Endothelial cell (in vitro differentiated cells): ENCODE measurements around the gene ATP8A2. TPM values are rescaled to one million over a fixed set of nuclear protein-coding genes. Genes with fewer than 3 reads are reported as not detected.

Experiments used
- DNase-seq: peaks from one replicate; pipeline ENCODE4 v3.0.0; 2021; ENCODE audit warnings: low spot score
- H3K27ac Mint-ChIP-seq: one replicate; pipeline ENCODE4 v1.8.0; 2021; ENCODE audit warnings: mixed read lengths, inconsistent platforms; ENCODE audit not compliant: unreplicated experiment
- H3K27me3 Mint-ChIP-seq: one replicate; pipeline ENCODE4 v1.8.0; 2021; ENCODE audit warnings: mild to moderate bottlenecking, moderate library complexity, mixed read lengths, inconsistent platforms; ENCODE audit not compliant: unreplicated experiment
- H3K36me3 Mint-ChIP-seq: one replicate; pipeline ENCODE4 v1.8.0; 2021; ENCODE audit warnings: mild to moderate bottlenecking, low read depth, mixed read lengths, inconsistent platforms; ENCODE audit not compliant: unreplicated experiment
- H3K4me1 Mint-ChIP-seq: one replicate; pipeline ENCODE4 v1.8.0; 2021; ENCODE audit warnings: mild to moderate bottlenecking, mixed read lengths, inconsistent platforms; ENCODE audit not compliant: unreplicated experiment
- H3K4me3 Mint-ChIP-seq: one replicate; pipeline ENCODE4 v1.8.0; 2021; ENCODE audit warnings: mild to moderate bottlenecking, mixed read lengths, inconsistent platforms; ENCODE audit not compliant: unreplicated experiment
- H3K9me3 Mint-ChIP-seq: one replicate; pipeline ENCODE4 v1.8.0; 2021; ENCODE audit warnings: mixed read lengths, inconsistent platforms; ENCODE audit not compliant: unreplicated experiment
- total RNA-seq: library from RNA; stranded (reverse); fragmentation: NEBNext Ultra II Directional; extraction: Animal tissue kit (Norgen Biotek cat#: 25700); gene quantifications from one replicate; pipeline ENCODE4 v1.2.1, GENCODE V29; 2021; ENCODE audit not compliant: unreplicated experiment
- TF ChIP-seq, protein P1 (sequence below): fragments of 200-600 bp; sonication (generic); IDR thresholded peaks from one replicate; pipeline ENCODE4 v1.5.0; 2021; ENCODE audit warnings: antibody characterized with exemption; ENCODE audit not compliant: unreplicated experiment

The ATP8A2 gene
- total RNA-seq, 1 donor from 2014 or later, result 2.1 TPM

GRCh38 chr13:25717666-25718197 is 346.0 kb downstream of the ATP8A2 start:
- Mint-ChIP-seq H3K27me3 (peaks cover 2% of the 10 kb centered on the region), H3K36me3 (no peaks in the 10 kb centered on the region), H3K27ac (no peak overlapping the region), H3K4me3 (no peak overlapping the region), H3K4me1 (peaks cover 24% of the 10 kb centered on the region), H3K9me3 (no peaks in the 10 kb centered on the region)
- TF ChIP-seq, protein P1, sequence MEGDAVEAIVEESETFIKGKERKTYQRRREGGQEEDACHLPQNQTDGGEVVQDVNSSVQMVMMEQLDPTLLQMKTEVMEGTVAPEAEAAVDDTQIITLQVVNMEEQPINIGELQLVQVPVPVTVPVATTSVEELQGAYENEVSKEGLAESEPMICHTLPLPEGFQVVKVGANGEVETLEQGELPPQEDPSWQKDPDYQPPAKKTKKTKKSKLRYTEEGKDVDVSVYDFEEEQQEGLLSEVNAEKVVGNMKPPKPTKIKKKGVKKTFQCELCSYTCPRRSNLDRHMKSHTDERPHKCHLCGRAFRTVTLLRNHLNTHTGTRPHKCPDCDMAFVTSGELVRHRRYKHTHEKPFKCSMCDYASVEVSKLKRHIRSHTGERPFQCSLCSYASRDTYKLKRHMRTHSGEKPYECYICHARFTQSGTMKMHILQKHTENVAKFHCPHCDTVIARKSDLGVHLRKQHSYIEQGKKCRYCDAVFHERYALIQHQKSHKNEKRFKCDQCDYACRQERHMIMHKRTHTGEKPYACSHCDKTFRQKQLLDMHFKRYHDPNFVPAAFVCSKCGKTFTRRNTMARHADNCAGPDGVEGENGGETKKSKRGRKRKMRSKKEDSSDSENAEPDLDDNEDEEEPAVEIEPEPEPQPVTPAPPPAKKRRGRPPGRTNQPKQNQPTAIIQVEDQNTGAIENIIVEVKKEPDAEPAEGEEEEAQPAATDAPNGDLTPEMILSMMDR, result no peak
- DNase-seq, result no peak

DNA sequence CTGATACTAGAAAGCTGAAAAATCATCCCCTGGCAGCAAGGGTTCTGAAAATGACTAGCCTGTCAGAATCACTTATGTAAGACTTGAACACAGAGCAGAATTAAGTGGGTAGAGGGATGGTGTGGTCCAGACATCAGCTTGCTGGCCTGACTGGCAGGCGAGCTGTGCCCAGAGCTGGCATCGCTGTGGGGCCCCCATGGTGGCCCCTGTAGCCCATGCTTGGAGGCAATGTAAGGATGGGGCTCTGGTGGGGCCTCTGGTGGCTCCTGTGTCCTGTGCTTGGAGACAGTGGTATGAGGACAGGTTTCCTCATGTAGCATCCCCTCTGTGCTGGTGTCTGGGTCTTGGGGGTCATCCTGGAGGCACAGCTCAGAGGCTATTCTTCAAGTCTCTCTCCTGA is 347.9 kb downstream of the ATP8A2 start:
- H3K4me1 Mint-ChIP-seq, result peaks cover 20% of the 10 kb centered on the region
- TF ChIP-seq, protein P1, result no peak
- no peaks in the 10 kb centered on the region for H3K36me3 Mint-ChIP-seq
- H3K27ac Mint-ChIP-seq, result no peak overlapping the region
- no peaks in the 10 kb centered on the region for H3K9me3 Mint-ChIP-seq
- H3K27me3 Mint-ChIP-seq, result peaks cover 2% of the 10 kb centered on the region
- DNase-seq, result no peak
- H3K4me3 Mint-ChIP-seq, result no peak overlapping the region

DNA sequence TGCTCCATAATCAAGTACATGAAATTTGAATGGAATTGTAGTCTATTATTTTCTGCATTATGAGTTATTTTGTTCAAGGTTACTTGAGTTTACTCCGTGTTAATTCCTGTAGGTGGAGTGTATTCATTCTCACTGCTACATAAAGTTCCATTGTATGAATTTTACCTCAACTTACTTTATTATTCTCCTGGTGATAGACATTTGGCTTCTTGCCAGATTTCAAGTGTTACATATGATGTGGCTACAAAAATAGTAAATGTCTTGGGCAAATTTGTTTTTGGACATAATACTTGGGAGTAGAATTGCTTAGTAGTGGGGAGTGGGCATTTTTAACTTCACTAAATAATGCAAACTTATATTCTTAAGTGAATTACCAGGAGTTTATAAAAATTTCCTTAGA is 351.1 kb downstream of the ATP8A2 start:
- Mint-ChIP-seq H3K36me3 (no peaks in the 10 kb centered on the region), H3K4me3 (no peak overlapping the region), H3K4me1 (peaks cover 29% of the 10 kb centered on the region), H3K27ac (no peak overlapping the region), H3K27me3 (peaks cover 4% of the 10 kb centered on the region), H3K9me3 (no peaks in the 10 kb centered on the region)
- DNase-seq, result no peak
- TF ChIP-seq, protein P1, result no peak

DNA sequence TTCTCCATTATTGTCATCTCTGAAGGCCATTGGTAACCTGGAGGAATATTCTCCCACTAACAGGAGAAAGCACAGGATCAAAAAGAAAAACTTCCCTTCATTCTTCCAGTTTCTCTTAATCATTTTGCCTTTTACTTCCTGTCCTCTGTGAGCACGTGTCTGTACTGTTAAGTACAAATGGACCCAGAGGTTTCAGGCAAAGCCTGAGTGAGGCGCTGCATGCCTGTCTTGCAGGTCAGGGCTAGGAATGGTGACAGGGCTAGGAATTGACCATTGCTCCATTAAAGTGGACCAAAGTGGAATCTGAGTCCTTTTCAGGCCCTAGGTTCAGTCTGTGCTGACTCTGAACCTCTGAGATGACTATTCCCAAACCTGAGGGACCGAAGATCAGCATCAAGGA is 353.3 kb downstream of the ATP8A2 start:
- H3K27me3 Mint-ChIP-seq, result peaks cover 6% of the 10 kb centered on the region
- TF ChIP-seq, protein P1, result no peak
- H3K27ac Mint-ChIP-seq, result no peak overlapping the region
- H3K4me3 Mint-ChIP-seq, result no peak overlapping the region
- no peaks in the 10 kb centered on the region for H3K36me3 Mint-ChIP-seq
- no peaks in the 10 kb centered on the region for H3K9me3 Mint-ChIP-seq
- H3K4me1 Mint-ChIP-seq, result peaks cover 21% of the 10 kb centered on the region
- no peak for DNase-seq

- H3K27me3 Mint-ChIP-seq, result peaks cover 6% of the 10 kb centered on the region
- no peaks in the 10 kb centered on the region for H3K9me3 Mint-ChIP-seq
- no peak for DNase-seq
- H3K36me3 Mint-ChIP-seq, result no peaks in the 10 kb centered on the region
- no peak overlapping the region for H3K27ac Mint-ChIP-seq
- H3K4me3 Mint-ChIP-seq, result no peak overlapping the region
- TF ChIP-seq, protein P1, result no peak
- peaks cover 21% of the 10 kb centered on the region for H3K4me1 Mint-ChIP-seq
These were observed 355.5 kb downstream of the ATP8A2 start for GRCh38 chr13:25727250-25727649.
